AG08395 (cell line): Measurements from ENCODE around the gene GNB1.
A peak's percentile ranks its signal among the peaks of the same experiment; 100 is the strongest.

ENCODE experiments used
- DNase-seq: peaks from one replicate; pipeline ENCODE4 v3.0.0; 2012; ENCODE audit warnings: mixed read lengths, low spot score

The GNB1 gene

DNA sequence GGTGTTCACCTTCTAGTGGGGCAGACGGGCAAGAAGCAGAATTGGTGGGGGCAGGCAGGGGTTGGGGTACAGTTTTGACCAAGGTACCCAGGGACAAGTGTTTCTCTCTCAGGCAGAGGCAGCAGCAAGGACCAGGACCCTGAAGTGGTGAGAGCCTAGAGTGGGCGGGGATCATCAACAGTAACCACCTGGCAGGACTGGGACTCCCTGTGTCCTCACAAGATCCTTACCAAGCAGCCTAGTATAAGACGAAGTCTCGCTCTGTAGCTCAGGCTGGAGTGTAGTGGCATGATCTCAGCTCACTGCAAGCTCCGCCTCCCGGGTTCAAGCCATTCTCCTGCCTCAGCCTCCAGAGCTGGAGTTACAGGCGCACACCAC, 109.4 kb downstream of the GNB1 start:
- DNase-seq = no peak

DNA sequence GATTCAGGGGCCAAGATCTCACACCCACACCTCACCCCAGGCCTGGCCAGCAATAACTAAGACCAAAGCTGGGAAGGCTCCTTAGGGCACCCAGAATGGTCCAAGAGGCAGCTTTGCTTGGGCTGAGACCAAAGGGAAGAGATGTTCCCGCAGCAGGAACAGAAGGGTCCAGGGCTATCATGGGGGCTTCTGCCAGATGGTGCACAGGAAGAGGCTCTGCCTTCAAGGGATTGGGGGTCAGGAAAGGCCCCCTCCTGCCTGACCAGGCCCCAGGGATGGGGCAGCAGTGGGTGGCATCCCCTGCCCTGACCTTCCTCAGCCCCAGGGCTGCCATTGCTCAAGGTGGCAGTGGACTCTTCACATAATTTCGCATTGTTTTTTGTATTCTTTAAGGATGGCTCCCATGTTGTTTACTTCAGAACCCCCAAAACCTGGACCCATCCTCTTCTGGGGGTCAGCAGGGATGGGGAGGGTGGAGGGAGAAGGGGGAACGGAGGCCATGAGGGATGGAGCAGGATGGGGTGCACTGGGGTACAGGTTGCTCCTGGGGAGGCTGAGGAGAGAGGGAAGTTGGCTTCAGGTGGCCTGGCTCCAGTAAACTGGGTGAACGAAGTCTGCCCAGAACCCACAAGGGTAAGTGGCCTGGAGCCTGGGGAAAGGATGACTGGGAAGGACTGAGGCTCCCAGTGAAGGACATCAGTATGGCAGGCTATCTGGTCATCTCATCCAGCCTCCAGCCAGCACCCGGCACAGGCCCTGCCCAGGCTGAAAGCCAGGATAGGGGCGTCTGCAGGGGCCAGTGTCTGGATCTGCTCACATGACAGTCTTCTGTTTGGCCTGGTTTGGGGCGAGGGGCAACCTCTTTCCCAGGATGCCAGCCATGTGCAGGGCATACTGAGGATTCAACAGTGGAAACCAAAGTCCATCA, 110.0 kb downstream of the GNB1 start:
- DNase-seq = no peak

DNA sequence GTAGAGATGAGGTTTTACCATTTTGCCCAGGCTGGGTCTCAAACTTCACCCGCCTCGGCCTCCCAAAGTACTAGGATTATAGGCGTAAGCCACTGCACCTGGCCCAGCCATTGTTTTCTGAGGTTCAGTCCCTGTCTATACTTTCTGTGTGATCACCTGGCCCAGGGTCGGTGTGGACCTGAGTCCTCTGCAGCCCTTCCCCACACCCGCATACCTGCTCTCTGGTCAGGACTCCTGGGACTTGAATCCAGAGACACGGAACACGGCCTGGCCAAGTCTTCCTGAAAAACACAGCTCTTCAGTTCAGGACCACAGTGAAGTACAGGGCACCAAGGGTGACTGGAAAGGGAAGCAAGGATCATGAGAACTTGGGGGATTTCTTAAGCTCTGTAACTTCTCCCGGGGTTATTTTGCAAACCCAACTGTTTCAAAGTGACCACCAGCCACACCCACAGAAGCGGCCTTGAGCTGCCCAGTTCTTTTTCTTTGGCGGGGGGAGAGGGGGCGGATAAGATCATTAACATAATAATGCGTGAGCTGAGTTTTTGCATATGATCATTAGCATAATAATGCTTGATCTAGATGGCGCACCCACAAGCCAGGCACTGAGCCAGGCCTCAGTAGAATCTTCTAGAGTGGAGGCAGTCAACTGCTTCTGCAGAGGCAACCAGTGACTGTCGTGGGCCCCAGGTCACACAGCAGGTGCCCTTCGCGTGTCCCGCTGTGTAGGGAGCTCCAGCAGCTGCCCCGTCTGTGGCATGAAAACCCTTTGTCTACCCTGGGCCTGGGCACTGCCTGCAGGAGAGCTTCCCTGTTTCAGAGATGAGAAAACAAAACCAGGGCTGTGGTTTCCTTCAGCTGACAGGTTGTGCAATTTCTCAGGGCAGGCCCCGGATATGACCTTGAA, 110.9 kb downstream of the GNB1 start:
- peak; percentile 41 for DNase-seq

DNA sequence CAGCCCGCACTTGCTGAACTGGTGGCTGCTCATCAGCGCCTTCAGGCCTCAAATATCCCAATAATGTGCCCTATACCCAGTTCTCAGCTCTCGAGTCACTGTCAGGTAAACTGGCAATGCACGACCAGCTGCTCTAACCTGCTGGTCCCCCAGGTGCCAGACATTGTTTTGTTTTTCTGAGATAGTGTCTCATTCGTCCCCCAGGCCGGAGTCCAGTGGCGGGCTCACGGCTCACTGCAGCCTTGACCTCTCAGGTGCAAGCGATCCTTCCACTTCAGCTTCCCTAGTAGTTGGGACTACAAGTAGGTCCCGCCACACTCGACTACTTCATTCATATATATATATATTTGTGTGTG, 111.6 kb downstream of the GNB1 start:
- no peak for DNase-seq

- DNase-seq = no peak
Measured at GRCh38 chr1:1778663-1779319, 112.1 kb downstream of the GNB1 start.

DNA sequence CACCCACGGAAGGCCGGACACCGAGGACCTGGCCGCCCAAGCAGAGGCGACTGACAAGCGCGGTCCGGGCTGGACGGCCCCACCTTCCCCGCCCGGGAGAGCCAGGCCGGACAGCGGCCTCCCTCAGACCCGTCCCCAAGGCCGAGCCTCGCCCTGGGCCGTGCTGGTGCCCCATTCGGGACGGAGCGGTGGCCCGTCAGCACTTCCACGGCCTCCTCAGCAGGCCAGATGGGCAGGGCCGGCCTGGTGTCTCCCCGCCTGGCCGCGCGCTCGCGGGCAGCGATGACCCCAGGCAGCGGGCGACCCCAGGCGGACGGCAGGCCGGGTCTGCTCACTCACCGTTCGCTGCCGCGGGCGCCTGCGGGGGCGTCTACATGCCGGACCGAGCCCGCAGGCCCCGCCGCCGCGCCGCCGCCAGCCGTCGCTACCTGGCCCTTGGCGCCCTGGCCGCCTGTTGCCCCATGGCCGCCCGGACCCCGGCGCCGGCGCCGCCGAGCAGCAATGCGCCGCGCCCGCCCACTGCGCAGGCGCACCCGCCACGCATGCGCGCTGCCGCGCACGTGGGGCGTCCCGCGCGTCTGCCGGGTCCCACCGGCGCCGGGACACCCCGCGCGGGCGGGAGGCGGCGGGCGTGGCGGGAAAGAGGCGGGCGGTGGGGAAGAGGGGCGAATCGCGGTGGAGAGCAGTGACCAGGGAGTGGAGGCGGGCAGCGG, 112.8 kb downstream of the GNB1 start, which contains the start of gene NADK:
Gene NADK, minus strand, starts transcription at position 521 of the 713 bp plus-strand sequence. CDS start 13,064 bp downstream, outside the sequence.
- DNase-seq = peak; percentile 93

DNA sequence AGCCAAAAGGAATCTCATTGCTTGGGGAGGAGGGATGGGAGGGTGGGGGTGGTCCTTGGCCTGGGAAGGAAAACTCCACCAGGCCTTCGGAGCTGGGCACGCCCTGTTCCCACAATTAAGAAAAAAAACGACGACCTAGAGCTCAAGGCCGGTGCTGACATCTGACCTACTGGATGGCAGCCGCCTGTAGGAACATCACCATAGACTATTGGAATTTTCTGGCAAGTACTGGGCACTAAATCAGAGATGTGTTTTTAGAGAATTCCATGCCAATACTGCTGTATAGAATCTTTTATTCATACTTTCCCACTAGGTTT, 113.3 kb downstream of the GNB1 start:
- DNase-seq = peak; percentile 41

DNA sequence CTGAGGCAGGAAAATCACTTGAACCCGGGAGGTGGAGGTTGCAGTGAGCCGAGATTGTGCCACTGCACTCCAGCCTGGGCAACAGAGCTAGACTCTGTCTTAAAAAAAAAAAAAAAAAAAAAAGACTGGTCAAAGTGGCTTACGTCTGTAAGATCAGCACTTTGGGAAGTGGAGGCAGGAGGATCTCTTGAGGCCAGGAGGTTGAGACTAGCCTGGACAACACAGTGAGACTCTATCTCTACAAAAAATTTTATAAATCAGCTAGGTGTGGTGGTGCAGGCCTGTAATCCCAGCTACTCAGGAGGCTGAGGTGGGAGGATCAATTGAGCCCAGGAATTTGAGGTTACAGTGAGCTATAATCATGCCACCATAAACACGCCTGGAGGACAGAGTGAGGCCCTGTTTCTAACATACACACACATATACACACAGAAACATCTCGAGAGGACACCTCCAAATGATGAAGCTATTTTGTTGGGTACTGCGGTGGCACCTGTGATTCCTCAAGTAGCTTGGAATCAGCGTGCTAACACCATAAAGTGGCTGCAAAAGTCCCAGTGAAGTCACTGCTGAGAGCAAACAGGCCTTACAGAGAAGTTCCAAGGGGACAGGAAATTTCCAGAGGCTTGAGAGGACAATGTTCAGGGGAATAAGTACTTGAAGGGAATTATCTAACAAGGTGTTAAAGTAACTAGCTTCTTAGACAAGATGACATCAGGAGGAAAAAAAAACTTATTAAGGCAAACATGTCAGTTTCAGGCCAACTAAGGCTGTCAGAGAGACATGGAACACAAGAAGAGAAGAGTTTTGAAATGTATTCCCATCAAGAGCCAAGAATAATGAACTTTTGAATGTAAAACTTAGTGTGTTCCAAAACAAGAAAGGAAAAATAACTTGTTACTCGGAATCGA, 114.0 kb downstream of the GNB1 start:
- DNase-seq = no peak

DNA sequence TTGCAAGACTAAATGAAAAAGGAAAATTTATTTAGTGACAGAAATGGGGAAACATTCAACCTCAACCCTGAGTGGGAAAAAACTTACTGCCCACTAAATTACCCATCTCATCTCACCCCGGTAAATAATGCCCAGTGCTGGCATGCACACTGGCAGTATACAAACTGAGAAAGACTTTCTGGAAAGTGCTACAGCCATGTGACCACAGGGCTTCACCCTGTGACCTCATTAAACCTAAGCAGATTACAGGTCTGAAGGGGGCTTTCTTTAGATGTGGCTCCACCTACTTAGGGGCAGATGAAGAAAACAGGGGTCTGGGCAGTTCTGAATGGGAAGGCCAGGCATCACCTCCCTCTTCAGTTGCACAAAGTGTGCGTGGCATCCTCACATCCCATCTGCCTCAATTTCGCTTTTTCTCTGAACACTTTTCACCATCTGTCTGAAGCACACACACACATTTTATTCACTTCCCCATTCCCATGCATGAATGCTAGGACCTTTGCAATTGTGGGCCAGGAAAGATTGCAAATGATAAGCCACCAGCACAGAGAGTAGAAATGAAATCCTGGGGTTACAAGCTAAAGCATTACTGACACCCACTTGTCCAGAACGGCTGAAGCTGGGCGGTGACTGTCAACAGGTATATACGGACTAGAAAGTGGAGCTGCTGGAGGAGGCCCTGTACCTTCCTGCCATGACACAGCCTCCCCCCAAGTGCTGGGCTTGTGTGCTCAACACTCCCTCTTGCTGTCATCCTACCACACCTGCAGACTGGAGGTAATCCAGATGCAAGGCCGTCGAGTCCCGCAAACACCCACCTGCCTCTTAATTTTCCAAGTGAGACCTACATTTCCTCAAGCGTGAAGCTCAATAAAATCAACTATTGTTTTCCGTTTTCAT, 115.3 kb downstream of the GNB1 start:
- DNase-seq = no peak

DNA sequence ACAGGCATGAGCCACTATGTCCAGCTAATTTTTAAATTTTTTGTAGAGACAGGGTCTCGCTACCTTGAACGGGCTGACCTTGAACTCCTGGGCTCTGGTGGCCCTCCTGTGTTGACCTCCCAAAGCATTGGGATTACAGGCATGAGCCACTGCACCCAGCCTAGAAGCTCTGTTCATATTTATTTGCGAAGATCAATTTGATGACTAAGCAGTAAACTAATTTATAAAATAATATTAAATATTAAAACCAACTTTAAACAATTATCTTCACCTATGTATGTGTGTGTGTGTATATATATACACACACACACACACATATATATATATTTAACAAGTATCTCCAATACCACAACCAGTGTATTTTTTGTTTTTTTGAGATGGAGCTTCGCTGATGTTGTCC, 117.0 kb downstream of the GNB1 start:
- DNase-seq = no peak

GRCh38 chr1:1771096-1771495, 119.8 kb downstream of the GNB1 start:
- no peak for DNase-seq

DNA sequence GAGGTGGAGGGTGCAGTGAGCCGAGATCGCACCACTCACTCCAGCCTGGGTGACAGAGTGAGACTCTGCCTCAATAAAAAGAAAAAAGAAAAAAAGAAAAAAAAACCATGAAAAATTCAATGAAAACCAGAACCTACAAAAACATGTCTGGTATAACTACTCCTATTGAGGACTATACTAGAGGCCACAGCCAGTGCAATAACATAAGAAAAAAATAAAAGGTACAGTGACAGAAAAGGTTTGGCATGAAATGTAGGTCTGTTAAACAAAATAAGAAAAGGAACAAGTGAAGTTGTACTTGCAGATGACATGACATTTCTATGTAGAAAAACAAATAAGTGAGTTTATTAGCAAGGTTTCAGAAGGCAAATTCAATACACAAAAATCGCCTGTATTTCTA, 120.8 kb downstream of the GNB1 start:
- DNase-seq = no peak

DNA sequence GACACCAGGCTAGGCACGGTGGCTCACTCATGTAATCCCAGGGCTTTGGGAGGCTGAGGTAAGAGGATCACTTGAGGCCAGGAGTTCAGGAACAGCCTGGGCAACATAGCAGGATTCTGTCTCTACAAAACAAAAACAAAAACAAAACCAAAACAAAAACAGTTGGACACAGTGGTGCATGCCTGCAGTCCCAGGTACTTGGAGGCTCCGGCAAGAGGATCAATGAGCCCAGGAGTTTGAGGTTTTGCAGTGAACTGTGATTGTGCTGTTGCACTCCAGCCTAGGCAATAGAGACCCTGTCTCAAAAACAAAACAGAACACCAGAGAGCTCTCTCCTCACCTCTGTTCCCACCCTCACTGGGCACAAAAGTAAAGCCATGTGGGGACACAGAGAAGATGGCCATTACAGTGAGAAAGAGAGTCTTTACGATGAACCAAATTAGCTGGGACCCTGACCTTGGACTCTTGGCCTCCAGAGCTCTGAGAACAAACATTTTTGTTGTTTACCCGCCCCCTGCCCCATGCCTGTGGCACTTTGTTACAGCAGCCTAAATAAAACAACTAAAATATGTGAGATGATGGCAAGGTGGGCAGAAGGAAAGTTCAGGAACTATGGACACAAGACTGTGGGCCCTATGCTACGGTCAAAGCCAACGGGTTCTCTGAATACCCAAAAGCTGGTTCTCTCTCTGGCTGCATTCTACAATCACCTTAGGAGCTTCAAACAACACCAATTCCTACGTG, 122.5 kb downstream of the GNB1 start:
- no peak for DNase-seq

GRCh38 chr1:1764876-1765470, 125.9 kb downstream of the GNB1 start:
- no peak for DNase-seq

DNA sequence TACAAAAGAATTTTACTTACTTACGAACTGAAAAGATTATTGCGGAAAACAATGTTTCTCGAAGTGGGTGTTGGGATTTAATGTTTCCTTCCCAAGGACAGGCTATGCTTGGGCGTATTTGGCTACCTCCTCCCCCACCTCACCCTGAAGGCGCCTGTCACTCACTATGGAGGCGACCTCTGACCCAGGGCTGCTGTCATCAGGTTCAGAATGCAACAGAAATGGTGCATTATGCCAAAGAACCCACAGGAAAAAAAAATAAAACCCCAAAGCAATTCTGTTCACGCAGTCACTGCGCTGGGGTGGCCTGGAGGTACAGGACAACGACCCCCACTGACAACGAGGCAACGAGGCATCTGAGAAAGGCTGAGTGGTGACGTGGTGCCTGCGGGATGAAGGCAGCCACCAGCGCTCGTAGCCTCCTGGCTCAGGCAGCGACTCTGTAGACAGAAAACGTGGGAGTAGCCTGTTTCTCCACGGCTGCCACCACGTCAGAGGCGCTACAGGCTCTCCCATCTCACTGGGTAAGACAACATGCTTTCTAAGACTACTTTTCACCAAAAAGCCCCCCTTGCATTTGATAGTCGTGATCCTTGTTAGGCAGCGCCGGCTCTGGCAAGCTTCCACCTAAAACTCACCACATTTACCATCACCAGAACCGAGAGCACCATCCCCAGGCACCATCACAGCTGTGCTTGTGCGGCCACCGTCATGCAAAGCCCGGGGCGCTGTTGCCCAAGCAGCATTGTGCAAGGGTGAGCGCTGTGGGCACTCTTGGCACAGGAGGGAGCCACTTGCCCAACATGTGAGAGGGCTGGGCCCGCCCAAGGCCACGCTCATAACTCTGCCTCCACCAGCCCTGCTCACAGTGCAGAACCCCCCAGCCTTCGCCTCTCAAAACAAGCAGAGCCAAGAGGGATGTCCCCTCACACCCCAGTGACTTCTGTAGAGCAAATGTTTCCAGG, 126.9 kb downstream of the GNB1 start:
- DNase-seq = peak; percentile 67

DNA sequence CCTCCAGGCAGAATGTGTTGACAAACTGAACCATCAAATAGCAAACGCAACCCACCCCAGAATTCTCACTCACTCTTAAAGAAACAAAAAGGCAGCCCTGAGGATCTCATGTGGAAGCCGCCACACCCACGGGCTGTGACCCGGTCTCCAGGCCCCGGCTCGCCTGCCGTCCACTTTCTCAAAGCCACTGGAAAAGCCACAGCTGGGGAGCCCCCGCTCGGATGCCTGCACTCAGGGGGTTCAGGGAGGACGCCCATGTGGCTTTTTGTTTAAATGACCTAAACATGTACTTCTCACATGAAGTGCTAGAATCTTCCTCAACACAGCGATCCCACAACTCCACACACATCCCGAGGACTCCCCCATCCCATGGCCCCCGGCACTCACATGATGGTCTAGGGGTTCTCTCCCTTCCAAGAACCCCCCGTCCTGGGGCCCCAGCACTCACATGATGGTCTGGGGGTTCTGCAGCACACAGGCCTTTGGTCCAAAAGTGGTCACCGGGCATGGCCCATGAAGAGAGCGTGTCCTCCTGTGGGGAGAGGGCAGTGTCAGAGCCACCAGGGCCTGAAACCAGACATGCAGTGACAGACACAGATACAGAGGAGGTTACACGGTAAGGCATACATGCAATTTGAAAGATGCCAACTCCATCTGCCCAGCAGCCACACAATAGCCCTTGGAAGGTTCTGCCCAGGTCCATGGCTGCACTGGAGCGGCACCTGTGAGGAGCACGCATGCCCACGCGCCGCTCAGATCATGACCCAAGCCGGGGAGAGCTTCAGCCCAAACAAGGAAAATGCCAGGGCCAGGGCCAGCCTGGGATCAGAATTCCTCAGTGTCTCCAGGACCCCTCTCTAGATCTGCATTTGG, 129.1 kb downstream of the GNB1 start:
- no peak for DNase-seq
